Forelimb muscle (tissue), 1 donor: Measurements from ENCODE around the gene CPPED1. TPM values are rescaled to one million over a fixed set of nuclear protein-coding genes. Genes with fewer than 3 reads are reported as not detected.
"Not testable (repeated sequence)": the region's sequence is repeated elsewhere in the genome, so short reads cannot be mapped to it uniquely, and the experiment has no call there.

ENCODE experiments used
- DNase-seq: peaks from one replicate; pipeline ENCODE4 v3.0.0-alpha.2; 2013; ENCODE audit warnings: low read depth
- polyA plus RNA-seq: library from polyadenylated mRNA; unstranded; fragments of 120-200 nt; gene quantifications from one replicate; pipeline ENCODE4 v1.2.1, GENCODE V29; 2013; ENCODE audit not compliant: insufficient read length

The CPPED1 gene
- polyA plus RNA-seq, 1 donor: 7.0 TPM

DNA sequence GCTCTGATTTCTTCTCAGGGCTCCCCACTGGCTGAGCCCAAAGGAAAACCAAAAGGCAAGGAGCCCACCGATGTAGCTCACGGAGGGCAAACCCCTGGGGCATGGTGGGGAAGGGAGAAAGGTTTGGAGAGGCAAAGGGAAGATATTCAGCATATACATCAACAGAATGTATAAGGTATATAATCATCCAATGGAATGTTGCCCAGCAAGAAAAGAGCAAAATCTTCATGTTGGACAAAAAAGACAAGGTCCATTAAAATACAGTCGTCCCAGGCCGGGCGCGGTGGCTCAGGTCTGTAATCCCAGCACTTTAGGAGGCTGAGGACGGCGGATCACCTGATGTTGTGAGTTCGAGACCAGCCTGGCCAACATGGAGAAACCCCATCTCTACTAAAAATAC, 1.6 kb downstream of the CPPED1 start:
- no peak for DNase-seq

DNA sequence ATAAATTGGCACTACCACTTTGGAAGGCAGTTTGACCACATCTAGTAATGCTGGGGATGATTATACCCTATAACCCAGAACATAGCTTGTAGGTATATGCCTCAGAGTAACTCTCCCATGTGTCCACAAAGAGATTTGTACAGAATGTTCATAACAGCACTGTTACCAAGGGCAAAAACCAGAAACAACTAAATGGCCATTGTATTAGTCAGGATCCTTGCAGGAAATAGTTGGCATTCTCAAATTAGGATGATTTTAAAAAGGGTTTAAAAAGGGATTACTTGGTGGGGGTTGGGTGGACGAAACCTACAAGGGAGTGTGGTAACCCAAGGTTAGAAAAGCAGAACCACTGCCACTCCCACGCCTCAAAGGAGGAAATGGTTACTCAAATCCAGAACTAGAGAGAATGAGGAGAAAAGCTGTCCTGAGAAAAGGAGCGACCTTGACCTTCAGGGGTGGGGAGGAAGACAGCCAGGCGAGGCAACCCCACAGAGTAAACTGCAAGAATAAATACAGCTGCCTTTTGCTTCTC, 2.1 kb downstream of the CPPED1 start:
- no peak for DNase-seq

DNA sequence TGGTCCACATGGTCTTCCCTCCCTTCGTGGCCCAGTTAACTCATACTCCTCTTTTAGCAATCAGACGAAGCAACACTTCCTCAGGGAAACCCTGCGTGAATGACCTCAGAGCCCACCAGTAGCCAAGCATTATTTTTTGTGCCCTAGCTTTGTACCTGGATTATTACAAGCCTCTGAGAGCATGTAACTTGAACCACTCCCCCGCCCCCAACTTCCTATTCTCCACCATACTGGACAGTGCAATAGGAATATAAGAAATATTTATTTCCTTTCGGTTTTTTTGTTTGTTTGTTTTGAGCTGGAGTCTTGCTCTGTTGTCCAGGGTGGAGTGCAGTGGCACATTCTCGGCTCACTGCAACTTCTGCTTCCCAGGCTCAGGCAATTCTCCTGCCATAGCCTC, 2.9 kb downstream of the CPPED1 start:
- no peak for DNase-seq

DNA sequence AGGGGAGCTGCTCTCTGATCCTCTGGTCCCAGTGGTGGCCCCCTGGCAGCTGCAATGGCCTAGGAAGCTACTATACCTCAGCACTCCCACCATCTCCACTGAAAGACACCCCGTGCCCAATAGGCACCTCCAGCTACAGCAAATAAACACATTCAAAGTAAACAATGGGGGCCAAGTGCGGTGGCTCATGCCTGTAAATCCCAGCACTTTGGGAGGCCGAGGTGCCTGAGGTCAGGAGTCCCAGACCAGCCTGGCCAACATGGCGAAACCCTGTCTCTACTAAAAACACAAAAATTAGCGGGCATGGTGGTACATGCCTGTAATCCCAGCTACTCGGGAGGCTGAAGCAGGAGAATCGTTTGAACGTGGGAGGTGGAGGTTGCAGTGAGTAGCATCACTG, 3.7 kb downstream of the CPPED1 start:
- DNase-seq: not testable (repeated sequence)

DNA sequence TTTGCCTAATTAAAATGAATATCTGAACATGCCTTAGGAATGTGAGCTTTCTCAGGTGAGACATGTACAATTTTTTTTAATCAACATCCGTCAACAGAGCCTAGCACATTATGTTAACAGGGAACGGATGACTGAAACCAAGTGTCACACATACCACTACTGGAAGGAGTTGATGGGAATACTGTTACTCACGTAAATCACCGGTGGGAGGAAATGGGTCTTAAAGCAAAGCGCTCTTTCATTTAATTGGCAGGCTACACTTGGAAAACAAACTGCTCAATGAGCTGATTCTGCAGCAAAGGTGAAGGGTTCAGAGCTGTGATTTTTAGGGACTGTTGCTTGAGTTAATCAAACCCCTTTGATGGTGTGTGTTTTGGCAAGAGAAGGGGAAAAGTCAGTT, 4.8 kb downstream of the CPPED1 start:
- DNase-seq: no peak

DNA sequence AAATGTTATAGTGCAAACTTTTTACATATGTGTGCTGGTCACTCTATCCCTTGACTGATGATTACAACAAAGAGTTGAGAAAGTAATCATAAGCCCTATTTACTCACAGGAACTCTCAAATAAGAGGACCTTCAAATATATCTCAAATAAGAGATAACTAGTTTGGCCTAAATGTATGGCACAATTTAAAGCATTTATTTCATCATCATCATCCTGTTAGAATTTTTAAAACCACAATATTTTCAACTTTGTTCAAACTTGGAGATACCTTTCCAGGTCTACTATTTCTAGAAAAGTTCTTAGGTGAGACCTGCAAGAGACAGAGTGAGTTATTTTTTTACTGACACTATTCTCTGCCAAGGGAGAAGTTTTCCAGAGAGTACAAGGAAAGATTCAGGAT, 5.5 kb downstream of the CPPED1 start:
- no peak for DNase-seq

DNA sequence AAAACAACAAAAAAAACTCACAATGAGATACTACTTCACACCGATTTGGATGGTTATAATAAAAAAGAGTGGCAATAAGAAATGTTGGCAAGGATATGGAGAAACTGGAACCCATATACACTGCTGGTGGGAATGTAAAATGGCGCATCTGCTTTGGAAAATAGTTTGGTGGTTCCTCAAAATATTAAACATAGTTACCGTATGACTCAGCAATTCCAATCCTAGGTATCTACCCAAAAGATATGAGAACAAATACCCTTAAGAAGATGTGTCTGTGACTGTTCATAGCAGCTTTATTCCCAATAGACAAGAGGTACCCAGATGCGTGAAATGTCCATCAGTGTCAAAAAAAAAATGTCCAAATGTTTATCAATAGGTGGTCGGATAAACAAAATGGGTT, 7.2 kb downstream of the CPPED1 start:
- DNase-seq: no peak

DNA sequence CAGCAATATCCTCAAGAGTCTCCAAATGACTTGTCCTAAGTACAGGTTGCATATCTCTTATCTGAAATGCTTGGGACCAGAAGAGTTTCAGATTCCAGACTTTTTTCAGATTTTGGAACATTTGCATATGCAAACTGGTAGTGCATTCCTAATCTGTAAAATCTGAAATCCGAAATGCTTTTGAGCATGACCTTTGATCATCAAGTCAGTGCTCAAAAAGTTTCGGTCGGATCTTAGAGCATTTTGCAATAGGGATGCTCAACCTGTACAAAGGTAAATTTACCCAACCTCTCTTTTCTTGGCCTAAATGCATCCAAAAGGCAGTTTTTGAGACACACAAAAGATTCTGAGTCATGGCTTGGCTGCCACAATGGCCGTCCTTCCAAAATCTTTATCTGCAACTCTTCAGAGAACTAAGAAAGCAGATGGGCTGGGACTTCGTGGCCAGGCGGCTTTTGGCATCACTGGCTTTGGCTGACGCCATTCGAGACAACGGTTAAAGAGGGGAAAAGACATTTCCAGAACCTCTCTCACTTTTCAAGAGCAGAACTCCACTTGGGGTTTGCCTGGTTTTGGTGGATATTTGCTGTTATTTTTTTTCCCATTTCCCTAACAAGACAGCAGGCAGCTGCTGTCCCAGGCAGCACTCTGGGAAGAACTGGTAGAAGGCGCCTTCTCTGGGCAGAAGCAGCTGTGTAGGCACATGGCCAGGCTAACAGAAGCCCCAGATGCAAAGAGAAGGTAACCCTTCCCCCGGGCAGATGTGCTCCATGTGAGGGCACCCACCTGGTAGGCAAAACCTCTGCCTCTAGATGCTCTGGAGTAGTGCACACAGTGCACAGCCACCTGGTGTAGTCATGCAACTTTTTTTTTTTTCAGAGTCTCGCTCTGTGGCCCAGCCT, 8.9 kb downstream of the CPPED1 start:
- DNase-seq: no peak

DNA sequence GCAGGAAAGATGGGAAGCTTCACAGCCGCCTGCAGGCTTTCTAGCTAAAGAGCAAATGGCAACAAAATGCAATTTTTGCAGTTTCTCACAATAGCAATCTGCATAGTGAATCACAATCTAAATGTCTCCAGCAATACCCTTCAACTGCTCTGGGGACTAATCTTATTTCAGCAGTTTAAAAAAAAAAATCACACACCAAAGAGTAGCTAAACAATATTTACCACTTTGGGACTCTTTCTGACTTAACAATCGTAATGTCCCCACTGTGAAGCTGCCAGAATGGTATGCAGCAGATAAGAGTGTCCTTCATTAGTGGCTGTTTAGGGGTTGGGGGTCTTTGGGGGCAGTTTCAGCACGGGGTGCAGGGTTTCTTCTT, 9.8 kb downstream of the CPPED1 start:
- no peak for DNase-seq

DNA sequence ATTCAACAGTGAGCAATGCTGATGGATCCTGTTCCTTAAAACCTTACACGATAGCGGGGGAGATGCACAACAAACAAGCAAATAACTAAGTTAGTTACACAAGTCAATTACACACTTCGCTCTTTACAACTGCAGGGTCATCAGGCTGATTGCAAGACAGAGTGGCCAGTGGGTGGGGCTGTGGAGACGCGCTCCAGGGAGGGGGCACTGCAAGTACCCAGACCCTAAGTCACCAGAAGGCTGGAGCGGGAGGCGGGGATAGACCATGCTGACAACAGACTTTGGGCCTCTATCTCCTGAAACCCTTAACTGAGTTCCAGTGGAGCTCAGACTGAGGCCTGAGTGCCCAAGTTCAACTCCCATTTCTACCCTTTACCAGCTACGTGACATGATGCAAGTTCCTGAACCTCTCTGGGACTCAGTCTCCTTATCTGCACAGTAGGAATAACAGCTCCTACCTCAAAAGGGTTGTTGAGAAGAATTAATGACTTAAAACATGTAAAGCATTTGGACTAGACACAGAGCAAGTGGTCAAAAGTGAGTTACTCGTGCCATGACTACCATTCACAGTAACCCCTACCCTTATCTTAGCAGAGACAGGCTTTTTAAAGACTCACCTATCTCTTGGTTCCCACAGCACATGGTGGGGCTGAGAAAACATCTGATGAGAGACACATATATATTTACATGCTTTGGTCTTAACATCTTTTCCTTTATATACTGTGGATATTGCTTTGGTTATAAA, 10.4 kb downstream of the CPPED1 start:
- DNase-seq: no peak

DNA sequence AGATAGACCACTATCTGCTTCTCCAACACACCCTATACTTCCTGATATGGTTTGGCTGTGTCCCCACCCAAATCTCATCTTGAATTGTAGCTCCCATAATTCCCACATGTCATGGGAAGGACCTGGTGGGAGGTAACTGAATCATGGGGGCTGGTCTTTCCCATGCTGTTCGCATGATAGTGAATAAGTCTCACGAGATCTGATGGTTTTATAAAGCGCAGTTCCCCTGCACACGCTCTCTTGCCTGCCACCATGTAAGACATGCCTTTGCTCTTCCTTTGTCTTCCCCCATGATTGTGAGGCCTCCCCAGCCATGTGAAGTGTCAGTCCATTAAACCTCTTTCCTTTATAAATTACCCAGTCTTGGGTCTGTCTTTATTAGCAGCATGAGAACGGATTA, 11.2 kb downstream of the CPPED1 start:
- not testable (repeated sequence) for DNase-seq

DNA sequence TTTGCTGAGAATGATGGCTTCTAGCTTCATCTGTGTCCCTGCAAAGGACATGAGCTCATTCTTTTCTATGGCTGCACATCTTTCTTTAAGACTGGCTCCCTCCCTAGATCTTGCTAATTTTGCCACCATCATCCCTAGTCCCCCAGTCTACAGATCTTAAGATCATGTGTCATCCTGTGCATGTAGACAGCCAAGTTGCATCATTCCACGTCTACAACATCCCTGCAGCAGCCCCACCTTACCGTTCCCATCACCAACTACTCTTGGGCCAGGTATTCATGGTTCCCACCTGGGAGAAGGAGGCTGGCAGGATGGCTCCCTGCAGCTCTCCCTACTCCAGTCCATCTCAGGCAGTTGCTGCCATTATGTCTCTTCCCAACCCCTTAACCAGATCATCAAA, 12.3 kb downstream of the CPPED1 start:
- DNase-seq: no peak

DNA sequence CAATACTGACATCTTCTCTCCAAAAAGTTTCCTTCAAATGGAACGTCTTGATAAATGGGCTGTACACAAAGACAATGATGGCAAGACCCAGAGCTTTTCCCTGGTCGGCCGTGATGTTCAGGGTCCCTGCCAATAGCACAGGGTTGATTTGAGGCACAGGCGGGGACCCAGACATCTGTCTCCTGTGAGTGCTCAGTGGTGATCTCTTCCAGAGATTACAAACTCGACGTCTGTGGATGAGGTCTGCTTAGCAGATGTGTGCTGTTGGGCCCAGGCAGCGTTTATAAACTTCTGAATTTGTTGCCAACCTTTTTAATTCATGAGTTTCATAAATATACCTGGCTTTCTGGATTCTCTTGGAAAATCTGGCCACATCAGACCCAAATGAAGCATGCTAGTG, 14.9 kb downstream of the CPPED1 start:
- no peak for DNase-seq

DNA sequence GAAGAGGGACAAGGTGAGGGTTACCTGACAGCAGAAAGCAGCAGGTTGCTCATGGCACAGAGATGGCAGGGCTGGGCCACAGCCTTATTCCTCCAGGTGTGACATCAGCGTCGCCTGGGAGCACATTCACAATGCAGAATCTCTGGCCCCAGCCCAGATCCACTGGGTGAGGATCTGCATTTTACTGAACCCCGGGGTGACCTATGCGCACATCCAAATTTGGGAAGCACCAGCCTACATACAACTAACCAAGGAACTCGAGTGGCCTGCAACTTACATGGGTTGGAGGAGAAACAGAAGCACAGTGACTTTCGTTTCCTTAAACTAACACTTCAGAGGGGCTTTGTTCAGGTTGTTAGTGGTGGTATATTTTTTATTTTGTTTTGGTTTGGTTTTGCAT, 17.6 kb downstream of the CPPED1 start:
- DNase-seq: no peak

DNA sequence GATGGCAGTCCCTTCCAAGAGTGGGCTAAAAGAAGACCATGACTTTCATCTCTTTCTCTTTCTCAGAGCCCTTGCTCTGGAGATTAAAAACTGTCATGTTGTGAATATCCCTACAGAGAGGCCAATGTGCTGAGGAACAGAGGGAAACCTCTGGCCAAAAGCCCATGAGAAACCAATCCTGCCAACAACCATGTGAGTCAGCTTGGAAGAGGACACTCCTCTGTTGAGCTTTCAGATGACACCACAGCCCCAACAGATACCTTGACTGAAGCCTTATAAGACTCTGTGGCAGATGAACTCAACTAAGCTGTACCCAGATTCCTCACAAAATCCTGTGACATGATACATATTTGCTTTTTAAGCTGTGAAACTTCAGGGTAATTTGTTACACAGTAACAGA, 19.6 kb downstream of the CPPED1 start:
- no peak for DNase-seq

DNA sequence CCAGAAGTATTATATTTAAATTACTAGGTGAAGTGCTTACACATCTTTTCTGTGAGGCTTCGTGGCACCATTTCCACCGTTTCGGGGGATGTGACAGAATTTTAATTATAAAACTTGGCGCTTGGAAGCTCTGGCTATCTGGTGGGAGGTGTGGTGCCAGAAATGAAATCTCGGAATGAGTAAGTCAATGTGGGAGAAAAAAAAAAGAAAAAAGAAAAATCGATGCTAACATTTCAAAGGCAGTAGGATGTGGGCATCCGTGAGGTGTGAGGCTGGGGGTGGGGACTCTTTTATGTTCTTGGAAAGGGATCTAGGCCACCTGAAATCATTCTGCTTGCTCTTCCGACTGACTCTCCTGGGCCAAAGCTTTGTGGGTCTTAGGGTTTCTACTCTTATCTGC, 21.9 kb downstream of the CPPED1 start:
- DNase-seq: no peak

DNA sequence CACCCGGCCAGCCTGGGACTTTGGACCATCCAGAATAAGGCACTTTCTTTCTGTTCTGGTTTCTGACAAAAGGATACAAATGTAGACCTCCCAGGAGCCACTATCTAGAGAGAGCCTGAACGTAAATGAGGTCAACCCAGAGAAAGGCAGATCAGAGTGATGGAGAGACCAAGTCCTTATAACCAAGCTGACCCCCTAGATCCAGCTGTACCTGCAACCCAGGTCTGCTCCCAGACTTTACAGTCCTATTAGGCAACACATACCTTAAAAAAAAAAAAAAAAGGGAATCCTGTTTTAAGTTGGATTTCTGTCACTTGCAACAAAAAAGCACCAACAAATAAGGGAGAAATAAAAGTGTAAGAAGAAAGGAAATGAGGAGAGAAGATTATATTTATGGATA, 23.2 kb downstream of the CPPED1 start:
- no peak for DNase-seq

DNA sequence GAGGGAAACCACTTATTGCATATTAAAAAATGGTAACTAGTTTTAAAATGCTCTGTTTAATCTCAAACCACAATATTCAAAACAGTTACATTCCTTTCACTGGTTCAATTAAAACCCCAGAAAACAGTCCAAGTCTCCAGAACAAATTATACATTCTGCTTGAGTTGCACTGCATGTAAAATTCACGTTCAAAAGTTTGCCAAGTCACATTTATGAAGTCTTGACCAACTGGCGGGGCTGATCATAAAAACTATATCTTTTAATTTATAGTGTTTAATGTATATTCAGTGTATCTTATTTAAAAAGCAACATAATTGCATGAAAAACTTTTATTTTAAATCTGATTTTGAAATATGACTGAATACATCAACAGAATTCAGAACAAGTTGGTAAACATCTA, 25.0 kb downstream of the CPPED1 start:
- no peak for DNase-seq

DNA sequence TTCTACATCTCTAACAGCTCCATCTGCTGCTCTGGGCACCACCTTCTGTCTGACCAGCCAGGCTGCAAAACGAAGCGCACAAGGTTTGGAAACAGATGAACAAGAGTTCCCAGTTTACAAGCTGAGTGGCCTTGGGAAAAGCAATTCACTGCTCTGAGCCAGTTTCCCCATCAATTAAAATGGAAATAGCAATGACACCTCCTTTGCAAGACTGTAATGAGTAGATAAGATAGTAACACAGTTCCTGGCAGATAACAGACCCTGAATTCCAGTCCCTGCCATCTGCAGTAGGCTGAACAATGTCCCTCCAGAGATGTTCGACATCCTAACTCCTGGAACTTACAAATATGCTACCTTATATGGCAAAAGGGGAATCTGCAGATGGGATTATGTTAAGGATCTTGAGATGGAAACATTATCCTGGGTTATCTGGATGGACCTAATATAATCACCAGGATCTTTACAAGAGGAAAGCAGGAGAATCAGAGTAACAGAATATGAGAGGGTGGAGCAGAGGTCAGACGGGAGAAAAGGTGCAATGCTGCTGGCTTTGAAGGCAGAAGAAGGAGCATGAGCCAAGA, 27.9 kb downstream of the CPPED1 start:
- DNase-seq: no peak

DNA sequence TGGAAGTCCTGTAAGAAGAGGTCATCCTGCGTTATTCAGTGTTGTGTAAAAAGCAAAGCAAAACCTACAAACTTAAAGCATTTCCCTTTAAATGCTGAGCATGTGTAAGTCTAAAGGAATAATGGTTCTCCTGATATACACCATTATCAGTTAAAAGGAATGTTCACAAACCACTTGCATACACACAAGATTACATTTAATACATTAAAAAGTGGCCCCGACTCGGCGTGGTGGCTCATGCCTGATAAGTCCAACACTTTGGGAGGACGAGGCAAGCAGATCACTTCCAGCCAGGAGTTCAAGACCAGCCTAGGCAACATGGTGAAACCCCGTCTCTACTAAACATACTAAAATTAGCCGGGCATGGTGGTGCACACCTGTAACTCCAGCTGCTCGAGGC, 30.5 kb downstream of the CPPED1 start:
- no peak for DNase-seq

DNA sequence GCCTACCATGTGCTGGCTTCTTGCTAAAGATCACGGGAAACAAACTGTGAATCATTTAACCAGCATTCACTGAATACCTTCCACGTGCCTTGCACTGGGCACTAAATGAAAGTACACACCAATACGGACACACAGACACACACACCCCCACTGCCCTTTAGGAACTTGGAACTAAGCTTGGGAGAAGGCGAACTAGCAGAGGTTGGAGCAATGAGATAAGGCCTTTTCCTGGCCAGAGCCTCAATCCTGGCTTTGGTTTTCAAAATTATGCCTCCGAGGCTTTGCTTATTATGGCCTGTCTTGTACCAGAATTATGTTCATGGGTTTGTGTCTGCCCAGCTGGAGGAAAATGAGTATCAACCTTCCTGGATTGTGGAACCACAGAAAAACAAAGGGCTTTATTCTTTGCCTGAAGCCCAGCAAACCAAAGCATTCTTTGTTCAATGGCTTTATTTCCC, 32.3 kb downstream of the CPPED1 start:
- no peak for DNase-seq

DNA sequence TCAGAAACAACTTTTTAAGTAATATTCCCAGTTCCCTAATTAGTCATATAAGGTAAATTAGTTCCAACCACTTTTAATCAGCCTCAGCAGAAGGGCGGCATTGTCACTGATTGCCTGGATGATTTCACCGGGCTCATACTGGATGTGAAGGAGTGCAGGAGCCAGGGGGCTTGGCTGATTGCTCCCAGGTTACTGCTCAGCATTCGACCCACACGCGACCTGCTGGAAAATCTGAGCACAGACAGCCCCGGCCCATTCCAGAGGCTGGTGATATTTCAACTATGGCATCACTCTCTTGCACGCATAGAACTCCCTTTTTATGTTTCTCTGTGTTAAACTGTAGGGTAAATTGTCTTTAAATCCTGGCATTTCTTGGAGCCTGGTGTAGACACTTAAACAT, 34.2 kb downstream of the CPPED1 start:
- no peak for DNase-seq

DNA sequence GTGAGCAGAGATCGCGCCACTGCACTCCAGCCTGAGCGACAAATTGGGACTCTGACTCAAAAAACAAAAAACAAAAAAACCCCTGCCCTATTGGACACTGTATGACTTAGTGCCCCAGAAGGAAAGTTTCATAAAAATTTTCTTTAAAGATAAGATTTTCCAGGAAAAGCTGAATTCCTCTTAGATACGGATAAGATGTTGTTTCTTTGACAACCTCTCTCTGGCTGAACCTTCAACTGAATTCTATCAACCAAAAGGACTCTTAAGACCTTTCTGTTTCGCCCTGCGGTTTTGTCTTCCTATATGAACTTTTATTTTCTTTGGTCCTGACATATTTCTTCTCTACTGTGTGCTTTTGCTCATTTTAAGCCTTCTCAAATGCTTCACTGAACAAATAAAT, 35.8 kb downstream of the CPPED1 start:
- no peak for DNase-seq
